HepG2 (cell line): ENCODE results near the gene LAMA5. TPM values are rescaled to one million over a fixed set of nuclear protein-coding genes. Genes with fewer than 3 reads are reported as not detected.
A peak's percentile ranks its signal among the peaks of the same experiment; 100 is the strongest.

Source experiments
- HNRNPH1 ChIP-seq: fragments of 200-400 bp; formaldehyde crosslinking; optimal IDR thresholded peaks from 2 replicates; pipeline ENCODE3; 2017; ENCODE audit warnings: mild to moderate bottlenecking, low read depth, low read length
- PAX8 ChIP-seq: sonication (generic); formaldehyde crosslinking; IDR thresholded peaks from 2 replicates; pipeline ENCODE4 v1.8.0; 2022; ENCODE audit warnings: mild to moderate bottlenecking, missing genetic modification reagents, borderline replicate concordance
- RFX3 ChIP-seq: IDR thresholded peaks from 2 replicates; pipeline ENCODE4 v1.6.1; 2016; ENCODE audit warnings: missing biosample characterization, missing genetic modification reagents
- SALL1 ChIP-seq: sonication (generic); formaldehyde crosslinking; IDR thresholded peaks from 2 replicates; pipeline ENCODE4 v1.8.0; 2022; ENCODE audit warnings: mild to moderate bottlenecking, missing genetic modification reagents
- SAP130 ChIP-seq: IDR thresholded peaks from 2 replicates; pipeline ENCODE4 v1.6.1; 2016; ENCODE audit warnings: low read depth
- TBL1XR1 ChIP-seq: fragments of 150-350 bp; IDR thresholded peaks from 2 replicates; pipeline ENCODE4 v1.6.1; 2014; ENCODE audit warnings: borderline replicate concordance, low read length; ENCODE audit not compliant: partially characterized antibody
- TEAD3 ChIP-seq: optimal IDR thresholded peaks from 2 replicates; pipeline ENCODE3; 2016; ENCODE audit warnings: borderline replicate concordance
- ZFP82 ChIP-seq: sonication (generic); formaldehyde crosslinking; IDR thresholded peaks from 2 replicates; pipeline ENCODE4 v1.5.1; 2020; ENCODE audit warnings: mild to moderate bottlenecking, missing genetic modification reagents, borderline replicate concordance
- ZNF17 ChIP-seq: sonication (generic); formaldehyde crosslinking; IDR thresholded peaks from 2 replicates; pipeline ENCODE4 v1.5.0; 2020; ENCODE audit warnings: mild to moderate bottlenecking, missing genetic modification reagents
- ZNF318 ChIP-seq: sonication (generic); formaldehyde crosslinking; IDR thresholded peaks from 2 replicates; pipeline ENCODE4 v1.4.0; 2020; ENCODE audit warnings: mild to moderate bottlenecking, missing genetic modification reagents
- ZNF468 ChIP-seq: sonication (generic); formaldehyde crosslinking; IDR thresholded peaks from 2 replicates; pipeline ENCODE4 v1.8.0; 2022; ENCODE audit warnings: mild to moderate bottlenecking, moderate library complexity, missing genetic modification reagents
- ZNF589 ChIP-seq: sonication (generic); formaldehyde crosslinking; conservative IDR thresholded peaks from 2 replicates; pipeline ENCODE4 v1.8.0; 2022; ENCODE audit warnings: mild to moderate bottlenecking, moderate library complexity, missing genetic modification reagents
- ZNF781 ChIP-seq: sonication (generic); formaldehyde crosslinking; IDR thresholded peaks from 2 replicates; pipeline ENCODE4 v1.5.1; 2020; ENCODE audit warnings: borderline replicate concordance, mild to moderate bottlenecking, missing genetic modification reagents; ENCODE audit errors: not compliant biosample characterization
- ZSCAN5A ChIP-seq: sonication (generic); formaldehyde crosslinking; IDR thresholded peaks from 2 replicates; pipeline ENCODE4 v1.8.0; 2022; ENCODE audit warnings: mild to moderate bottlenecking, missing genetic modification reagents, borderline replicate concordance
- polyA plus RNA-seq, 8 experiments: library from polyadenylated mRNA; depleted of rRNA in 3 of 8; stranded (reverse) in 7 of 8; unstranded in 1 of 8; fragments of >200 nt; fragmentation: Illumina TruSeq in 4 of 8; extraction: Trizol in 4 of 8; gene quantifications; 2 replicates each; pipeline versions ENCODE4 v1.2.1 to v1.2.3, GENCODE V29; 2011 to 2016; ENCODE audit warnings: low read depth in 4 of 8, missing spikeins in 1 of 8, mixed read lengths in 1 of 8; ENCODE audit not compliant: insufficient read depth in 1 of 8
- total RNA-seq, 5 experiments: library from RNA; depleted of rRNA; stranded (reverse); fragments of >200 nt; fragmentation: Illumina TruSeq; extraction: Trizol; gene quantifications; 2 replicates each; pipeline ENCODE4 v1.2.3, GENCODE V29; 2016; ENCODE audit warnings: low read depth in 1 of 5
- TF ChIP-seq, protein P1 (sequence below): sonication (generic); formaldehyde crosslinking; IDR thresholded peaks from 2 replicates; pipeline ENCODE4 v1.9.0; 2021; ENCODE audit warnings: missing genetic modification reagents, mild to moderate bottlenecking, borderline replicate concordance
- TF ChIP-seq, protein P2 (sequence below): IDR thresholded peaks from 2 replicates; pipeline ENCODE4 v1.6.1; 2016; ENCODE audit warnings: missing compliant biosample characterization, missing genetic modification reagents, borderline replicate concordance

LAMA5 gene
- total and polyA plus RNA-seq, 2 of the 13 experiments (the other 11 are each of a cell fraction or from before 2014, with no cell fraction given): 21.0 to 44.7 TPM

- peak; percentile 69; the same call in 1 of the 2 replicates for TF ChIP-seq ZNF318 (CRISPR knock-in tag)
- no peak for TF ChIP-seq HNRNPH1
- TF ChIP-seq PAX8 (CRISPR knock-in tag): no peak
- TF ChIP-seq TBL1XR1: peak; percentile 35
- peak; percentile 68 for TF ChIP-seq TEAD3 (CRISPR knock-in tag)
- TF ChIP-seq ZSCAN5A (CRISPR knock-in tag): peak; percentile 36; the same call in 1 of the 2 replicates
- peak; percentile 24 for TF ChIP-seq ZNF781 (CRISPR knock-in tag)
- TF ChIP-seq, protein P1, sequence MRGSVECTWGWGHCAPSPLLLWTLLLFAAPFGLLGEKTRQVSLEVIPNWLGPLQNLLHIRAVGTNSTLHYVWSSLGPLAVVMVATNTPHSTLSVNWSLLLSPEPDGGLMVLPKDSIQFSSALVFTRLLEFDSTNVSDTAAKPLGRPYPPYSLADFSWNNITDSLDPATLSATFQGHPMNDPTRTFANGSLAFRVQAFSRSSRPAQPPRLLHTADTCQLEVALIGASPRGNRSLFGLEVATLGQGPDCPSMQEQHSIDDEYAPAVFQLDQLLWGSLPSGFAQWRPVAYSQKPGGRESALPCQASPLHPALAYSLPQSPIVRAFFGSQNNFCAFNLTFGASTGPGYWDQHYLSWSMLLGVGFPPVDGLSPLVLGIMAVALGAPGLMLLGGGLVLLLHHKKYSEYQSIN (CRISPR knock-in tag): no peak
- peak; percentile 89 for TF ChIP-seq SALL1 (CRISPR knock-in tag)
- peak; percentile 90 for TF ChIP-seq SAP130 (CRISPR knock-in tag)
- TF ChIP-seq ZNF17 (CRISPR knock-in tag): no peak
- TF ChIP-seq RFX3: no peak
- no peak for TF ChIP-seq ZFP82 (CRISPR knock-in tag)
- peak; percentile 8; the same call in 1 of the 2 replicates for TF ChIP-seq ZNF589 (CRISPR knock-in tag)
- TF ChIP-seq ZNF468: no peak
- TF ChIP-seq, protein P2, sequence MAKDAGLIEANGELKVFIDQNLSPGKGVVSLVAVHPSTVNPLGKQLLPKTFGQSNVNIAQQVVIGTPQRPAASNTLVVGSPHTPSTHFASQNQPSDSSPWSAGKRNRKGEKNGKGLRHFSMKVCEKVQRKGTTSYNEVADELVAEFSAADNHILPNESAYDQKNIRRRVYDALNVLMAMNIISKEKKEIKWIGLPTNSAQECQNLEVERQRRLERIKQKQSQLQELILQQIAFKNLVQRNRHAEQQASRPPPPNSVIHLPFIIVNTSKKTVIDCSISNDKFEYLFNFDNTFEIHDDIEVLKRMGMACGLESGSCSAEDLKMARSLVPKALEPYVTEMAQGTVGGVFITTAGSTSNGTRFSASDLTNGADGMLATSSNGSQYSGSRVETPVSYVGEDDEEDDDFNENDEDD (CRISPR knock-in tag): peak; percentile 44; the same call in 1 of the 2 replicates
Measured at GRCh38 chr20:62382306-62383198, 15.4 kb upstream of the LAMA5 start (continued).
